ENCODE data around the gene TDO2. TPM values are rescaled to one million over a fixed set of nuclear protein-coding genes. Genes with fewer than 3 reads are reported as not detected.

TDO2 gene
- total RNA-seq, 4 donors from 2014 or later = 0.23 TPM; not detected in 3

GRCh38 chr4:155954939-155955338, 51.4 kb downstream of the TDO2 start:
- no peak for DNase-seq (ENCODE audit: low spot score in 2 of 2)
- H3K4me3 ChIP-seq (ENCODE audit: low read depth, poor library complexity, severe bottlenecking) = no peak overlapping the region
- TF ChIP-seq POLR2A (IDR thresholded peaks at IDR 0.05) = no peak
- TF ChIP-seq, protein P1, sequence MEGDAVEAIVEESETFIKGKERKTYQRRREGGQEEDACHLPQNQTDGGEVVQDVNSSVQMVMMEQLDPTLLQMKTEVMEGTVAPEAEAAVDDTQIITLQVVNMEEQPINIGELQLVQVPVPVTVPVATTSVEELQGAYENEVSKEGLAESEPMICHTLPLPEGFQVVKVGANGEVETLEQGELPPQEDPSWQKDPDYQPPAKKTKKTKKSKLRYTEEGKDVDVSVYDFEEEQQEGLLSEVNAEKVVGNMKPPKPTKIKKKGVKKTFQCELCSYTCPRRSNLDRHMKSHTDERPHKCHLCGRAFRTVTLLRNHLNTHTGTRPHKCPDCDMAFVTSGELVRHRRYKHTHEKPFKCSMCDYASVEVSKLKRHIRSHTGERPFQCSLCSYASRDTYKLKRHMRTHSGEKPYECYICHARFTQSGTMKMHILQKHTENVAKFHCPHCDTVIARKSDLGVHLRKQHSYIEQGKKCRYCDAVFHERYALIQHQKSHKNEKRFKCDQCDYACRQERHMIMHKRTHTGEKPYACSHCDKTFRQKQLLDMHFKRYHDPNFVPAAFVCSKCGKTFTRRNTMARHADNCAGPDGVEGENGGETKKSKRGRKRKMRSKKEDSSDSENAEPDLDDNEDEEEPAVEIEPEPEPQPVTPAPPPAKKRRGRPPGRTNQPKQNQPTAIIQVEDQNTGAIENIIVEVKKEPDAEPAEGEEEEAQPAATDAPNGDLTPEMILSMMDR (IDR thresholded peaks at IDR 0.05) = no peak
- intact Hi-C loops (cut with DNase I; ENCODE audit: low total_unique reads) = no loop called here
- 55 to 60% methylated on average over 4 of the region's 4 CpGs for WGBS, 2 donors

- 89 to 90% methylated on average over 2 of the region's 2 CpGs for WGBS, 2 donors
- TF ChIP-seq POLR2A (IDR thresholded peaks at IDR 0.05) = no peak
- TF ChIP-seq, protein P1 (IDR thresholded peaks at IDR 0.05) = no peak
- no peak for DNase-seq (ENCODE audit: low spot score in 2 of 2)
- intact Hi-C loops (cut with DNase I; ENCODE audit: low total_unique reads) = no loop called here
- no peak overlapping the region for H3K4me3 ChIP-seq (ENCODE audit: low read depth, poor library complexity, severe bottlenecking)
Observed at GRCh38 chr4:155956461-155956860, 53.0 kb downstream of the TDO2 start.

DNA sequence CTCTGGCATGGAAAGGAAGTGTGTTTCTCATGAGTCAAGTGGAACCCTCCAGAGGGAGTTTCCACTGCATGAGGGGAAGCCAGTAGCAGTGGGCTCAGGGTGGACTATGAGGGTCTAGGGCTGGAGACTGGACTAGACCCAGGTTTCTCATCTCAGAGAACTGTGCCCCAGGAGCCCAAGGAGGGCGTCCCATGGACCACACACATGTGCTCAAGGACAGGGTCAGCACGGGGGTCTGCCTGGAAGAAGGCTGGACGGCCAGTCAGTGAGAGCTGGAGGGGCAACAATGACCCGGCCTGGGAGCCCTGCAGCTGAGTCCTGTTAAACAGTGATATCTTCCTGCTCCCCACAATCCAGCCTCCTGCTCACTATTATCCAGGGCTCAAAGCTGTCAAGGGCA, 55.9 kb downstream of the TDO2 start:
- intact Hi-C loops (cut with DNase I; ENCODE audit: low total_unique reads) = no loop called here
- 89 to 90% methylated on average over 4 of the region's 4 CpGs for WGBS, 2 donors
- H3K4me3 ChIP-seq (ENCODE audit: low read depth, poor library complexity, severe bottlenecking) = no peak overlapping the region
- no peak for TF ChIP-seq POLR2A (IDR thresholded peaks at IDR 0.05)
- TF ChIP-seq, protein P1 (IDR thresholded peaks at IDR 0.05) = no peak
- no peak for DNase-seq (ENCODE audit: low spot score in 2 of 2)

- DNase-seq (ENCODE audit: low spot score in 2 of 2) = peak in 1 of 2 donors; percentile 53
- TF ChIP-seq, protein P1 (IDR thresholded peaks at IDR 0.05) = no peak
- no peak for TF ChIP-seq POLR2A (IDR thresholded peaks at IDR 0.05)
- H3K4me3 ChIP-seq (ENCODE audit: low read depth, poor library complexity, severe bottlenecking) = no peak overlapping the region
- WGBS, 2 donors = 29 to 32% methylated on average over 5 of the region's 5 CpGs
- intact Hi-C loops (cut with DNase I; ENCODE audit: low total_unique reads) = no loop called here
Observed at GRCh38 chr4:155960522-155960921, 57.0 kb downstream of the TDO2 start.

DNA sequence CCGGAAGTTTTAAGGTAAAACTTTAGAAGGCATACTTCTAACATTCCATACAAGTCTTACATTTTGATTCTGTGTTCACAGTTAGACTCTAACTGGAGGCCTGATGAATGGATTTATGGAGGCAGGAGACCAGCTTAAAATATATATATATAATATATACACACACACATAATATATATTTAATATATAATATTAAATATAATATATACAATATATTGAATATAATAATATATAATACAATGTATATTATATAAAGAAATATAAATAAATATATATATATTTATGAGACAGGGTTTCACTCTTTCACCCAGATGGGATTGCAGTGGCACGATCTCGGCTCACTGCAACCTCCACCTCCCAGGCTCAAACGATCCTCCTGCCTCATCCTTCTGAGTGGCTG, 58.1 kb downstream of the TDO2 start:
- TF ChIP-seq, protein P1 (IDR thresholded peaks at IDR 0.05) = no peak
- WGBS, 2 donors = 94% methylated on average over 4 of the region's 4 CpGs
- intact Hi-C loops (cut with DNase I; ENCODE audit: low total_unique reads) = no loop called here
- H3K4me3 ChIP-seq (ENCODE audit: low read depth, poor library complexity, severe bottlenecking) = no peak overlapping the region
- no peak for DNase-seq (ENCODE audit: low spot score in 2 of 2)

GRCh38 chr4:155962767-155963166, 59.3 kb downstream of the TDO2 start:
- H3K4me3 ChIP-seq (ENCODE audit: low read depth, poor library complexity, severe bottlenecking) = no peak overlapping the region
- no peak for TF ChIP-seq POLR2A (IDR thresholded peaks at IDR 0.05)
- TF ChIP-seq, protein P1 (IDR thresholded peaks at IDR 0.05) = no peak
- WGBS, 2 donors = 82 to 89% methylated on average over 2 of the region's 2 CpGs
- no peak for DNase-seq (ENCODE audit: low spot score in 2 of 2)
- intact Hi-C loops (cut with DNase I; ENCODE audit: low total_unique reads) = no loop called here

Measured in lower leg skin (tissue), 4 donors.